ENCODE measurements around the gene BAHCC1. TPM values are rescaled to one million over a fixed set of nuclear protein-coding genes. Genes with fewer than 3 reads are reported as not detected.

The BAHCC1 gene
- total RNA-seq, 2 donors from 2014 or later, result 11.4 to 28.9 TPM

GRCh38 chr17:81413497-81414135, 18.4 kb downstream of the BAHCC1 start:
- DNase-seq (ENCODE audit: low spot score), result no peak
- H3K4me1 ChIP-seq (replicated peaks), result no peaks in the 10 kb centered on the region
- no peaks in the 10 kb centered on the region for H3K9me3 ChIP-seq
- TF ChIP-seq POLR2A (IDR thresholded peaks at IDR 0.05) (no peak), CTCF (IDR thresholded peaks at IDR 0.05) (no peak), POLR2AphosphoS5 (IDR thresholded peaks at IDR 0.05) (no peak)
- H3K36me3 ChIP-seq, result no peaks in the 10 kb centered on the region
- 90% methylated on average over 25 of the region's 30 CpGs for WGBS
- intact Hi-C loops (cut with DNase I), result no loop called here
- H3K27me3 ChIP-seq (replicated peaks; ENCODE audit: insufficient read depth), result no peaks in the 10 kb centered on the region
- H3K4me3 ChIP-seq, result no peak overlapping the region
- H3K27ac ChIP-seq, result no peak overlapping the region

- TF ChIP-seq CTCF (IDR thresholded peaks at IDR 0.05) (no peak), POLR2A (IDR thresholded peaks at IDR 0.05) (no peak), POLR2AphosphoS5 (IDR thresholded peaks at IDR 0.05) (no peak)
- 89% methylated on average over 40 of the region's 41 CpGs for WGBS
- no peak overlapping the region for H3K27ac ChIP-seq
Observed at GRCh38 chr17:81414756-81415516, 19.7 kb downstream of the BAHCC1 start.

GRCh38 chr17:81415681-81416080, 20.4 kb downstream of the BAHCC1 start:
- Histone ChIP-seq H3K36me3 (no peaks in the 10 kb centered on the region), H3K27ac (no peak overlapping the region), H3K27me3 (replicated peaks; ENCODE audit: insufficient read depth) (no peaks in the 10 kb centered on the region), H3K4me3 (no peak overlapping the region), H3K9me3 (no peaks in the 10 kb centered on the region), H3K4me1 (replicated peaks) (peaks cover 10% of the 10 kb centered on the region)
- TF ChIP-seq CTCF (IDR thresholded peaks at IDR 0.05), result no peak
- TF ChIP-seq POLR2A (IDR thresholded peaks at IDR 0.05), result no peak
- no peak for TF ChIP-seq POLR2AphosphoS5 (IDR thresholded peaks at IDR 0.05)
- WGBS, result 85% methylated on average over 15 of the region's 15 CpGs
- intact Hi-C loops (cut with DNase I), result no loop called here
- no peak for DNase-seq (ENCODE audit: low spot score)

More at GRCh38 chr17:81414756-81415516, 19.7 kb downstream of the BAHCC1 start:
- Histone ChIP-seq H3K36me3 (no peaks in the 10 kb centered on the region), H3K4me3 (no peak overlapping the region), H3K4me1 (replicated peaks) (peaks cover 5% of the 10 kb centered on the region), H3K27me3 (replicated peaks; ENCODE audit: insufficient read depth) (no peaks in the 10 kb centered on the region), H3K9me3 (no peaks in the 10 kb centered on the region)
- DNase-seq (ENCODE audit: low spot score), result no peak
- intact Hi-C loops (cut with DNase I), result no loop called here

- H3K9me3 ChIP-seq, result no peaks in the 10 kb centered on the region
- intact Hi-C loops (cut with DNase I), result no loop called here
- DNase-seq (ENCODE audit: low spot score), result no peak
- peak overlapping the region; percentile 50 to 66 for H3K27ac ChIP-seq
- H3K4me3 ChIP-seq, result no peak overlapping the region
- H3K4me1 ChIP-seq (replicated peaks), result peaks cover 10% of the 10 kb centered on the region
- WGBS, result 66% methylated on average over 8 of the region's 10 CpGs
- H3K27me3 ChIP-seq (replicated peaks; ENCODE audit: insufficient read depth), result no peaks in the 10 kb centered on the region
- H3K36me3 ChIP-seq, result no peaks in the 10 kb centered on the region
- TF ChIP-seq POLR2A (IDR thresholded peaks at IDR 0.05), result no peak
- no peak for TF ChIP-seq POLR2AphosphoS5 (IDR thresholded peaks at IDR 0.05)
- TF ChIP-seq CTCF (IDR thresholded peaks at IDR 0.05), result no peak
Observed at GRCh38 chr17:81416612-81417011, 21.4 kb downstream of the BAHCC1 start.

Data from prostate gland (tissue), 2 donors.